Caki2 (cell line): ENCODE measurements around the gene FNIP1. TPM values are rescaled to one million over a fixed set of nuclear protein-coding genes. Genes with fewer than 3 reads are reported as not detected.
"Not testable (repeated sequence)": the region's sequence is repeated elsewhere in the genome, so short reads cannot be mapped to it uniquely, and the experiment has no call there.

Source experiments
- DNase-seq: peaks from one replicate; pipeline ENCODE4 v3.0.0-alpha.2; 2015; ENCODE audit warnings: low read depth
- in situ Hi-C: cut with HindIII; loops from 2 replicates; pipeline ENCODE4 v1.10.0; 2016; ENCODE audit warnings: low sequenced_read_pairs, low pct_unique_long_range_greater_than_20kb, mixed read lengths
- total RNA-seq: library from RNA; depleted of rRNA; stranded (reverse); fragments of >200 nt; shearing (Covaris generic); gene quantifications from 2 replicates; pipeline ENCODE4 v1.2.3, GENCODE V29; 2014; ENCODE audit warnings: low replicate concordance; rRNA removed

FNIP1 gene
- total RNA-seq, 1 experiment from 2014 or later, result 16.0 TPM

GRCh38 chr5:131605086-131605485 lies 191.7 kb downstream of the FNIP1 start:
- no peak for DNase-seq
- in situ Hi-C loops, result no loop called here

DNA sequence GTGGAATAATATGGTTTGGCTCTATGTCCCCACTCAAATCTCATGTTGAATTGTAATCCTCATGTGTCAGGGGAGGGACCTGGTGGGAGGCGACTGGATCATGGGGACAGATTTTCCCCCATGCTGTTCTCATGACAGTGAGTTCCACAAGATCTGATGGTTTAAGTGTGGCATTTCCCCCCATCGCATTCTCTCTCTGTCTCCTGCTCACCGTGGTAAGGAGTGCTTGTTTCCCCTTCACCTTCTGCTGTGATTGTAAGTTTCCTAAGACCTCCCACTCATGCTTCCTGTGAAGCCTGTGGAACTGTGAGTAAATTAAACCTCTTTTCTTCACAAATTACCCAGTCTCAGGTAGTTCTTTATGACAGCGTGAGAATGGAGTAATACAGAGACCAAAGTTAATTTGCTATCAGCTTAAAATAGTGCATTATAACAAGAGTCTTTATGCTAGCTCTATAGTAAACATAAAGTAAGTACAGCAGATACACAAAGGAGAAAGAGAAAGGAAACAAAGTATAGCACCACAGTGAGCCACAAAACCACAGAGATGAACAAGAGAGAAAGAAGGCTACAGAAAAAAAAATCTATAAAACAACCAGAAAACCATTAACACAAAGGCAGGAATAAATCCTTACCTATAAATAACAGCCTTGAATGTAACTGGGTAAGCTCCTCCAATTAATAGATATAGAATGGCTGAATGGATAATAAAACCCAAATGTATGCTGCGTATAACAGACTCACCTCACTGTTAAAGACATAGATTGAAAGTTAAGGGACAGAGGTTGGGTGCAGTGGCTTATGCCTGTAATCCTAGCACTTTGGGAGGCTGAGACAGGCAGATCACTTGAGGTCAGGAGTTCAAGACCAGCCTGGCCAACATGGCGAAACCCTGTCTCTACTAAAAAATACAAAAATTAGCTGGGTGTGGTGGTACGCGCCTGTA lies 201.5 kb downstream of the FNIP1 start:
- in situ Hi-C loops, result no loop called here
- DNase-seq, result no peak

- no peak for DNase-seq
- in situ Hi-C loops, result no loop called here
Observed at GRCh38 chr5:131593921-131594320, 202.9 kb downstream of the FNIP1 start.

- DNase-seq, in situ Hi-C loops: not testable (repeated sequence)
Observed at GRCh38 chr5:131593436-131593835, 203.4 kb downstream of the FNIP1 start.

Other genes with a start within 250 kb of the FNIP1 start
- 1.8 and 21.8 TPM in 2 replicates for gene RAPGEF6, start 161.8 kb downstream of the FNIP1 start, total RNA-seq
- not detected in 2 replicates for gene MEIKIN, start 148.6 kb upstream of the FNIP1 start, total RNA-seq
- gene ACSL6, start 214.6 kb upstream of the FNIP1 start, total RNA-seq, result not detected in 2 replicates